HG02870 (cell line): ENCODE measurements around the gene HRAS.

Source experiments
- ATAC-seq: cut with Tn5 transposase; IDR thresholded peaks from one replicate; pipeline ENCODE4 v1.9.1; 2021; ENCODE audit warnings: mild to moderate bottlenecking, moderate library complexity; ENCODE audit not compliant: unreplicated experiment

The HRAS gene

DNA sequence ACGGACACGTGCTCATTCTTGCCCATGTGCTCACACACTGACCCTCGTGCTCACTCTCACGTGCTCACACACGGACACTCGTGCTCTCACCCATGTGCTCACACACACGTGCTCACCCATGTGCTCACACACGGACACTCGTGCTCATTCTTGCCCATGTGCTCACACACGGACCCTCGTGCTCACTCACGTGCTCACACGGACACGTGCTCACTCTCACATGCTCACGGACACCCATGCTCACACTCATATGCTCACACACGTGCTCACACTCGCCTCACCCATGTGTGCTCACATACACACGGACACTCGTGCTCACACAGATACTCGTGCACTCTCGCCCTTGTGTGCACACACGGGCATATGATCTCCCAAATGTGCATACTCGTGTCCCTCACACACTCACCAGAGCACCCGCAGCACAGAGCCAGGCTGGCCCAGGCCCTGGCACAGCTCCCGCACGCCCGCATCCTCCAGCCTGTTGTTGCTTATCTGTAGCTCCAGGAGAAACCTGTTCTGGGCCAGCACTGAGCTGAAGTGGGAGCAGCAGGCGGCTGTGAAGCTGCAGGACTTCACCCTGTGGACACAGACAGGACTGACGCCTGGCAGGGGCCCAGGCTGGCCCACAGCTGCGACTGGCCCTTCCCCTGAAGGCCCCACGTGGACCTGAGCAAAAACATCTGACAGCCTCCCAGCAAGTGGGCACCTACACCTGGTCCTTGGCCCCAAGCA lies 37.6 kb downstream of the HRAS start:
- no peak for ATAC-seq

GRCh38 chr11:496834-497564 lies 38.4 kb downstream of the HRAS start:
- ATAC-seq: no peak

DNA sequence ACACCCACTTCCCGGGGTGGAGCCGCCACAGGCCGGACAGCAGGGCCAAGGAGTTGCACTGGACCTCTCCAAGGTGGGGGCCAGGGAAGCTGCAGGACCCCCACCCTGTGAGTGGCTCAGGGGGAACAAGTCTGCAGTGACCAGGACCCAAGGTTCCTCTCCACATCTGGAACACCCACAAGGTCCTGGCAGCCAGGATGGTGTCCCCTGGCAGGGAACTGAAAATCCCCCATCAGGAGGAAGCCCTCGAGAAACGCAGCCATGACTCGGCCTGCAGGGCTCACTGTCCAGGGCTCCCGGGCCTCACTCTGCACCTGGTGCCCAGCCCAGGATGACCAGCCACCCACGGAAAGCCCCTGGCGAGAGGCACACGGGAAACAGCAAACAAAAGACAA lies 39.8 kb downstream of the HRAS start:
- no peak for ATAC-seq

DNA sequence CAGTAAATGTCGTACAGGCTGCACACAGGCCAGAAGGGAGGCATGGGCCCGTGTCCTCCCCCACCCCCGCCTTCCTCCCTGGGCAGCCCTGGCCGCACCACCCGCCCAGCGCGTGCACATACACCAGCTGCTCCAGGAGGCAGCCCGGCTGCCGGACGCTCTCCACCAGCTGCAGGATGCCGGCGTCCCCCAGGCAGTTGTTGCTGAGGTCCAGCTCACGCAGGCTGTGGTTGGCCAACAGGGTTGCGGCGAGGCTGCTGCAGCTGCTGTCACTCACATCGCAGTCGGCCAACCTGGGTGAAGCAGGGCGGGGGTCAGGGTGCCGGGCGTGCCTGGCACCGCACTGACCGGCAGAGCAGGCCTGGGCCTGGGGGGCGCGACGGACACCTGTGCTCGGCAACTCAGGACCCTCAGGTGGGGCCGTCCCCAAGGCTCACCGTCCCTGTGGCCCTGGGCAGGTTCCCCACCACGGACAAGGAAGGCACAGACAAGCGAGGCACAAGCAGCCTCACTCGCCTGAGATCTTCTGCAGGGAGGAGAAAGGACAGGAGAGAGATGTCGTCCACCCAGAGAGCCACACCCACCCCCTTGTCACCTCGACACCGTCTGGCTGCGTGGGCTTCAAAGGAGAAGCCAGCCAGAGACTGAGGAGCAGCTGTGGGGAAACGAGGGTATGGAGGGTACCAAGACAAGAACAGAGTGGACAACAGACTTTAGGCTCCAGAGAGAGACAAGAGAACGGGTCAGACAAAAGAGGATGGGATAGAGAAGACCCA lies 40.4 kb downstream of the HRAS start:
- ATAC-seq: no peak

DNA sequence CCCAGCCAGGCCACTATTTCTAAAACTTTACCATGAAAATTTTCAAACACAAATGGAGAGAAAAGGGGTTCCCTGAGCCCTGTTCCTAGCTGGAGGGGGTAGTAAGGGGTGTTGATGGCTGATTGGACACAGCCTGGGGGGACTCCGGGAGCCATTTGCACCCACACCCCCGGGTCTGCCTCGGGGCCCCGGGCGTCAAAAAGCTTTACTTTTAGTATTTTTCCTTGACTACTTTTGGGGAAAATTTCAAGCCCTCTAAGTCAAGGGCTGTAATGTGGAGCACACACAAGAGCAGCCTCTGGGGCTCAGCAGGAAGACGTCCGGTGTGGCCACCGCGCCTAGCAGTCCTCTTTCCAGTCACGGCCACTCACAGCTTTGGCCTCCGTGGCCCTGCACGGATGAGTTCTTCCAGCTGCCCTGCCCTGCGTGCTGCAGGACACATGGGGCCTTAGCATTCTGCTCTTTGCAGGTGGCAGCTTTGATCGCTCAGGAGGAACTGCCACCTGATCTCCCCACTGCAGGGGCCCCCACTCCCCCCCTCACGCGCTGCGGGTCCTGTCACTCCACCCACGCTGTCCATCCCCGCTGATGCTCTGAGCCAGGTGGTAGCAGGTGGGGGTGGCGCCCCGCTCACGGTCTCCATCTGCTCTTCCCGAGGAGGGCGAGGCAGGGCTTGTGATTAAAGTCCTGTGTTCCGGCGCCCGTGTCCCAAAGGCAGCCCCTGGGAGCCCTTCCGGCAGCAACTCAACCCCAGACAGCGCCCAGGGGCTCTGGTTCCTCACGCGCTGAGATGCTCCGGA lies 42.7 kb downstream of the HRAS start:
- ATAC-seq: no peak

GRCh38 chr11:491358-491757 lies 44.0 kb downstream of the HRAS start:
- no peak for ATAC-seq

DNA sequence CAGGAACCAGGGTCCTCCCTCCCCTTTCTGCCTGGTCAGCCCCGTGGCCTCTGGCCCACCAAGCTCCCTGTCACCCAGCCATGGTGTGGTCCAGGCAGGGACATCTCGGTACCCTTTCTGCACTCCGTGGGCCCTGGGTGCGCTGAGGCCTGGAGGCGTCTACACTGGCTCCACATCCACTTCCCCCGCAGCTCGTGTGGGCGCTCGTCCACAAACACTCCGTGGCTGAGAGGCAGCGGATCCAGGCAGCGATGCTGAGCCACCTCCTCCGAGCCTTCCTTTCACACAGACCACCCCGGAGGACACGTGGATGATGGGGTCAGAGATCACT lies 44.5 kb downstream of the HRAS start:
- no peak for ATAC-seq

DNA sequence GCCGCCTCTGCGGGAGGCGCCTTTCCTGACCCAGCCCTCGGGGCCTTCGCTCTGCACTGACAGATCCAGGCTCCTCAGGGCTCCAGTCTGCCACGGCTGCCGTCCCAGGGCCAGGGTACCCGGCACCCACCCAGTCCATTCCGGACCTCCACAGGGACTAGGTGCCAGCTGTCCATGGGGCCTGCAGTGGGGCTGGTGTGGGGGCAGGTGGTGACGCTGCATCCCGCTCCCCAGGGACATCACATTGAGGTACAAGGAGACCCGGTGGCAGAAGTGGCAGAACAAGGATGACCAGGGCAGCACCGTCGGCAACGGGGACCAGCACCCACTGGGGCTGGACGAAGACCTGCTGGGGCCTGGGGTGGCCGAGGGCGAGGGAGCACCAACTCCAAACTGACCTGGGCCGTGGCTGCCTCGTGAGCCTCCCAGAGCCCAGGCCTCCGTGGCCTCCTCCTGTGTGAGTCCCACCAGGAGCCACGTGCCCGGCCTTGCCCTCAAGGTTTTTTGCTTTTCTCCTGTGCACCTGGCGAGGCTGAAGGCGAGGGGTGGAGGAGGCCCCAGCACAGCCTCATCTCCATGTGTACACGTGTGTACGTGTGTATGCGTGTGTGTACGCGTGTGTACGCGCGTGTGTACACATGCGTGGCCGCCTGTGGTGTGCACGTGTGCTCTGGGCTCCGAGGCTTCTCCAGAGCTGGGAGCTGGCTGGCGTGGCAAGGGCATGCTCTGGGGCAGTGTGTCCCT lies 45.0 kb downstream of the HRAS start:
- ATAC-seq: no peak

- ATAC-seq: no peak
Measured at GRCh38 chr11:489610-490185, 45.7 kb downstream of the HRAS start.

DNA sequence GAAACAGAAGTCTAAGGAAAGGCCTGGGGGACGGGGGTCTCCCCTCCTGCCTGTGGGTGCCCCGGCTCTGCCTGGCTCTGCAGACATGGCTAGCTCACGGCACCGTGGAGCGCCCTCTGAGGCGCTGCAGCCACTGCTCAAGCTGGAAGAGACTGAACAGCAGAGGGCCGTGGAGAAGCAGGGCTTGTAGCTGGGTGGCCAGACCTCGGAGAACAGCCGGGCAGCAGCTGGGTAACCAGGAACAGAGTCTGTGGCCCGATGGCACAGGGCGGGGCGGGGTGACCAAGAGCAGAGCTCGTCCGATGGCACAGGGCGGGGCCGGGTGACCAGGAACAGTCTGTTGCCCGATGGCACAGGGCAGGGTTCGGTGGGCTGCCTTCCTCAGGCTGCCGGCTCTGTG lies 46.4 kb downstream of the HRAS start:
- no peak for ATAC-seq

DNA sequence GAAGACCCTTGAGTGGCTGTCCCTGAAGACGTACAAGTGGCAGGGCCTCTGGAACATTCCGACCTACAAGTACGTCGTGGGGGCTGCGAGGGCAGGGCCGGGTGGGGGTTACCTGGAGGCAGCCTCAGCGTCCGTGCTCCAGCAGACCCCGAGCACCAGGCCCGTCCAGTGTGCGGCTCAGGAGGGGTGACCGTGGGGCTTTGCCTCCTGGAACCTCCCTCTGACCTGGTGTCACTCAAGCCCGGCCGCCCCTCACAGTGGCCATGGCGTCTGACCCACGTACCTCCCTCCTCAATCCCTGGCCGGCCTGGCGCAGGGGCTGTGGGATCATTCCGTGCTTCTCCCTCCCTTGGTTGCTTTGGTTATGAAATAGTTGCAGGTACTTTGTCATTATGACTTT lies 46.8 kb downstream of the HRAS start:
- no peak for ATAC-seq

DNA sequence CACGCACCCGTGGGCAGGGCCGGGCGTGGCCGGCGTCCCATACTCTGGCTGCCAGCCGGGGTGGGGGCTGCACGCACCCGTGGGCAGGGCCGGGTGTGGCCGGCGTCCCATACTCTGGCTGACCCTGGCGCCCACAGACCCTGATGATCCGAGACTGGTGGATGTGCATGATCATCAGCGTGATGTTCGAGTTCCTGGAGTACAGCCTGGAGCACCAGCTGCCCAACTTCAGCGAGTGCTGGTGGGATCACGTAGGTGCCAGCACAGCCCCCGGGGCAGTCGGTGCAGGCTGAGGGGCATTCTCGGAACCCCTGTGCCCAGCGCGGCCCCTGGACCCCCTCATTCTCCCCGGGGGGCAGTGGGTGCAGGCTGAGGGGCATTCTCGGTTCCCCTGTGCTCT lies 47.3 kb downstream of the HRAS start:
- ATAC-seq: no peak

- ATAC-seq: no peak
Measured at GRCh38 chr11:487571-488021, 47.8 kb downstream of the HRAS start.

- ATAC-seq: no peak
Measured at GRCh38 chr11:486189-486588, 49.2 kb downstream of the HRAS start.

DNA sequence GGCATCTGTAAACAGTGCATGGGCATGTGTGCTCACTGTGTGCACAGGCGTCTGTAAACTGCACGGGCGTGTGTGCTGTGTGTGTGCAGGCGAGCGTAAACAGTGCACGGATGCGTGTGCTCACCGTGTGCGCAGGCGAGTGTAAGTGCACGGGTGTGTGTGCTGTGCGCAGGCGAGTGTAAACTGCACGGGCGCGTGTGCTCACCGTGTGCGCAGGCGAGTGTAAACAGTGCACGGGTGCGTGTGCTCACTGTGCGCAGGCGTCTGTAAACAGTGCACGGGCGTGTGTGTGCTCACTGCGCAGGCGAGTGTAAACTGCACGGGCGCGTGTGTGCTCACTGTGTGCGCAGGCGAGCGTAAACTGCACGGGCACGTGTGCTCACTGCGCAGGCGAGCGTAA lies 50.8 kb downstream of the HRAS start:
- no peak for ATAC-seq
